CD4-positive, alpha-beta T cell treated with Interleukin-15 for 4 hours (primary cell): ENCODE results near the gene SEC14L5.
"Not testable (repeated sequence)": the region's sequence is repeated elsewhere in the genome, so short reads cannot be mapped to it uniquely, and the experiment has no call there.

ENCODE experiments used
- DNase-seq: peaks from one replicate; pipeline ENCODE4 v3.0.0-alpha.2; 2020; ENCODE audit warnings: low spot score

Gene SEC14L5

GRCh38 chr16:5041600-5042133 is 83.5 kb downstream of the SEC14L5 start:
- no peak for DNase-seq

DNA sequence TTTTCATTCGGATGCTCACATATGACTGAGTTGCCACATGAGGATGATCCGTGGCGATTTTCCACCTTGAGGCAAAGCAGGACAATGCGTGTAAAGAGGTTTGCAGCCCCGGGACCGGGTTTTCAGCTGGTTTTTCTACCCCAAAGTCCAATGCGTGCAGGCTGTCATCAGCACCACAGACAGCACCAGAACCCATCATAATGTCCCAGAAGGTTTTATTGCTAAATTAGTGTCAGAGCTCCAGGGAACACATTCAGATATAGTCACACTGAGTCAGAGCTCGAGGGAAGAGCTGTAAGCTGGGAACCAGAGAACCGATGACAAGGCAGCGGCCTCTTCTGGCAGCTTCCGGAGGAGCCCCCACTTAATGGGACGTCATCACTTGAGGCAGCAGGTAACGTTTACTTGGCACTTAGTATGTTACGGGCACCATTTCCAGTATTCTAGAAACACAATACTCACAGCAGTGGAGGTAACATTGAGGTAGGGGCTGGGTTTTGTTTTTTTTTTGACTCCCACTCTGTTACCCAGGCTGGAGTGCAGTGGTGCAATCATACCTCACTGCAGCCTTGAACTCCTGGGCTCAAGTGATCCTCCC is 84.5 kb downstream of the SEC14L5 start:
- no peak for DNase-seq

DNA sequence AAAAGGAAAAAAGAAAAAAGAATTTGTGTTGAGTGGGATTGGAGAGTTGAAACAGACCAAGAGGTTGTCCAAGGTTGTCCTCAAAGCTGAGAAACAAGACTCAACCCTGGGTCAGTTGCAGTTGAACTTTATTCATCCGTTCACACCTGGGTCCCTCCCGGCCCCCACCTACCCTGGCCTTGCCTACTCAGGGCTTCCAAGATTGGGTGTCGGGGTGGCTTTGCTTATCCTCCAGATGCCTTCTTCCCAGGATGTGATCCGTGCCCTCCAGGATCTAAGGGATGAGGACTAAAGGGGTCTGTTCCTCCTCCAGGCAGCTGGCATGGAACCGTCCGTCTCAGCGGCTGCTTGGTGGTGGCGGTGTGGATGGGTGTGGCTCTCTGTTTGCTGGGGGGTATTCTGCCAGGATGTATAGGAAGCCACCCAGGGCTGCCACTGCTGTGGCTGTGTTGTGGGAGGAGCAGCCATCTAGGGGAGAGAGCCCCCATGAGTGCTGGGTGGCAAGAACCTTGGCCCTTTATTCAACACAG is 85.9 kb downstream of the SEC14L5 start:
- no peak for DNase-seq

GRCh38 chr16:5044581-5044980 is 86.5 kb downstream of the SEC14L5 start:
- DNase-seq = not testable (repeated sequence)

- DNase-seq = no peak
Measured at GRCh38 chr16:5045499-5046115, 87.5 kb downstream of the SEC14L5 start.

DNA sequence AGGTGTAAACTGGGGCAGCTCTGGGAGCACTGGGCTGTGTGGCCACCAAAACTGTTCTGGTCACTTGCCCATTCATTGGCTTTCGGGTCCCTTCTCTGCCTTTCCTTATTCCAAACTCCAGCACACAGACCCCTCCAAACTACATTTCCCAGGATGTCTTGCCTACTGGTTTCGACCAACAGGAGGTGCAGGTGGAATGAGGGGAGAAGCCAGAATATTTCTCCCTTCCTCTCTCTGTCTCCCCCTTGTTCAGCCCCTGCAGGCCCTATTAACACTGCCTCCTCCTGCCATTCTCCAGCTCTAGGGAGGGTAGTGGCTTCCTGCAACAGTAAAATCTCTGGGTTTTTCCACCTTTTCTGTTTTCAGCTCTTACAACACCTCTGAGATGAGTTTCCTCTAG is 88.8 kb downstream of the SEC14L5 start:
- DNase-seq = no peak

DNA sequence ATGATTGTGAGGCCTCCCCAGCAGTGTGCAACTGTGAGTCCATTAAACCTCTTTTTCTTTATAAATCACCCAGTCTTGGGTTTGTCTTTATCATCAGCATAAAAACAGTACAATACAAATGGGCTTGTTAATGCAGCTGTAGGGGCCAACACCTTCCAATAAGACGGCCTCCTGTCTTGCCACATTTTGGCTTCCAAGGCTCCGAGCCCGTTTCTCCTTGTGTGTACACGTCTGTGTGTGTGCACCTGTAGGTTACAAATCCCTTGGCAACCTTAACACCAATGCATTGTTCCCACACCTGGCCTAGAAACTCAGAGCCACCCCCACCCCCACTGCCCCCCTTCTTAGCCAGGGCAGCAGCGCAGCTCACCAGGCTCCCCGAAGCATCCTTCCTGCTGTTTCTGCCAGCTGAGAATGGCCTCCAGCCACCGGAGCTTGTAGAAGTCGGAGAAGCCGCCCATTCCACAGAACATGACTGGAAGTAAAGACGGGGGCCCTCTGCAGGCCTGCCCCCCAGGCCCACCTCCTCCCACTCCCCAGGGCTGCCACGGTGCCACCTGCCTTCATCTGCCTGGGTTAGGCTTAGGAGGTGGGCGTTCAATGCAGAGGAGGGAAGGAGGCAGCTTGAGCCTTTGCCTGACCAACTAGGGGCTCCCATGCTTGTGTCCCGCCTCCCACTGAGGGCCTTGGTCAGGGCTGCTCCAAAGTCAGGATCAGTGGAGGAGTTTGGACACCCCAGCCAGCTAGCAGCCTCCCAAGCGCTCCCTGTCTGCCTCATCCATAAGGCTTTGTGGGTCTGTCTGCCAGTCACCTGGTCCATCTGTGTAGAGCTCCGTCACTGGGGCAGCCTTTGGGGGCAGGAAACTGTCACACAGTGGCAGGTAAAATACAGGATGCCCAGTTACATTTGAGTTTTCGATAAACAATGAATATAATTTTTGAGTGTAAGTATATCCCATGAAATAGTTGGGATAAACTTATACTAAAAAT is 97.0 kb downstream of the SEC14L5 start:
- no peak for DNase-seq

- DNase-seq = peak; percentile 36
Measured at GRCh38 chr16:5056352-5056751, 98.2 kb downstream of the SEC14L5 start.

- DNase-seq = no peak
Measured at GRCh38 chr16:5058476-5058875, 100.3 kb downstream of the SEC14L5 start.

- DNase-seq = no peak
Measured at GRCh38 chr16:5059386-5060072, 101.4 kb downstream of the SEC14L5 start.

GRCh38 chr16:5060073-5060641 is 102.0 kb downstream of the SEC14L5 start:
- no peak for DNase-seq

- DNase-seq = no peak
Measured at GRCh38 chr16:5062051-5062450, 103.9 kb downstream of the SEC14L5 start.

DNA sequence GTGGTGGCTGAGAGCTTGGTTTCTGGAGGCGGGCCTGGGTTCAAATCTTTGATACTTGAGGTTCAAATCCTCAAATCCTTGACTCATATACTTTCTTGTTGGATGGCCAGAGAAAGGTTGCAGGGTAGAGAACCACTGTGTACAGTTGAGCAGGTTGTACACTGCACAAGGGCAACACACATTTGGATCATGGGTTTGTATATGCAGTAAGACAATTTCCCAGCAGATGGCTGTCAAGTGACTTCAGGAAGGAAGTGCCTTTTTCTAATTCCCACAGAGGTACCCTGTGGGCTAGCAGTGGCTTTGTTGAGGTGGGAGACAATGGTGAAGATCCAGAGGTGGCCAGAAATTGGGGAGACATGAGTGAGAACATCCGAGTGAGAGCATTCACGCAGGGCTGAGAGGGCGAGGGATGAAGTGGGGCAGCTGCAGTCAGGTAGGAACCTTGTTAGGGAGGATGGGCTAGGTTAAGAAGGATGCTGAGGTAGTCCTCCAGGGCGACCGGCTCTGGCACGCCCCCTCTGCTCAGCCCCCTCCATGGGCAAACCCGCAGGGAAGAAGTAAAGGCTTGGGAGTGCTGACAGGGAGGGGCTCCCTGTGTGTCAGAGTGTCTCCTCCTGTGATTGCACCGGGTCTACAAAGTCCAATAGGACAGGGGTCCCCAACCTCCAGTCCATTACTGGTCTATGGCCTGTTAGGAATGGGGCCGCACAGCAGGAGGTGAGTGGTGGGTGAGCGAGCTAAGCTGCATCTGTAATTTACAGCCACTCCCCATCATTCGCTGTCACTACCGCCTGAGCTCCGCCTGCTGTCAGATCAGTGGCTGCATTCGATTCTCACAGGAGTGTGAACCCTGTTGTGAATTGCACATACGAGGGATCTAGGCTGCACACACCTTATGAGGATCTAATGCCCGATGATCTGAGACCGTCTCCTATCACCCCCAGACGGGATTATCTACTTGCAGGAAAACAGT is 104.9 kb downstream of the SEC14L5 start:
- DNase-seq = no peak

- DNase-seq = no peak
Measured at GRCh38 chr16:5064915-5065314, 106.8 kb downstream of the SEC14L5 start.

DNA sequence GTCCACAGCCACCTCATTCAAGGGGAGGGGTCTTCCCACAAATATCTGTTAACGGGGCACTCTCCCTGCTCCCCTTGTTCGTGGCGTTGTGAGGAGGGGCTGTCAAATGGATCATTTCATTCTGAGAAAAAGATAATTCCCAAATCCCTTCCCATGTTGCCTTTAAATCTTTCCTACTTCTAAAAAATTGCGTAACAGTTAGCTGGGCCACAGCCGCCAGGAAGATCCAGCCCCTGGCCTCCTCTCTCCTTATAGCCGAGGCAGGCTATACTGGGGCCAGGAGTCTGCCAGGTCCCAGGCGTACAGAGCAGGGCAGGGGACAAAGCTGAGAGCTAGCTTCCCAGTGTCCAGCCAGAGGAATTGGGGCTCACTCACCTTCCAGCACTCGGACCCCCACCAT is 107.2 kb downstream of the SEC14L5 start:
- DNase-seq = no peak

GRCh38 chr16:5065813-5066212 is 107.7 kb downstream of the SEC14L5 start, which contains the start of gene C16orf89:
TSS of gene C16orf89 (minus strand) at chr16:5065956. CDS start at chr16:5065908, 48 bp downstream.
- no peak for DNase-seq

DNA sequence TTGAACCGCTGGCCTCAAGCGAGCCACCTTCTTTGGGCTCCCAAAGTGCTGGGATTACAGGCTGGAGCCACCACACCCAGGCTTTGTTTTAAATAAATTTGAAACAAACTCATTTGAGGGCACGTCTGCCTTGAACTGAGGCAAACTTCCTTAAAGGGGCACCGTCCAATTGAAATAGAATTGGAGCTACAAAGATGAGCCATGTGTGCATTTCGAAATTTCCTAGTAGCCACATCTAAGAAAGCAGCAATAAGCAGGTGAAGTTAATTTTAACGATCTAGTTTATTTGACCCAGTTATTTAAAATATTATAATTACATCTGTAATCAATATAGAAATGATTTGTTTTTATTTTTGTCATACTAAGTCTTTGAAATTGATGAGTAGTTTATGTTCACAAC is 108.4 kb downstream of the SEC14L5 start:
- DNase-seq = no peak
